ENCODE measurements around the gene SCYGR1. TPM values are rescaled to one million over a fixed set of nuclear protein-coding genes. Genes with fewer than 3 reads are reported as not detected.
"Not testable (repeated sequence)": the region's sequence is repeated elsewhere in the genome, so short reads cannot be mapped to it uniquely, and the experiment has no call there.

Gene SCYGR1, protein sequence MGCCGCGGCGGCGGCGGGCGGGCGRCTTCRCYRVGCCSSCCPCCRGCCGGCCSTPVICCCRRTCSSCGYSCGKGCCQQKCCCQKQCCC
- total RNA-seq, result not detected

DNA sequence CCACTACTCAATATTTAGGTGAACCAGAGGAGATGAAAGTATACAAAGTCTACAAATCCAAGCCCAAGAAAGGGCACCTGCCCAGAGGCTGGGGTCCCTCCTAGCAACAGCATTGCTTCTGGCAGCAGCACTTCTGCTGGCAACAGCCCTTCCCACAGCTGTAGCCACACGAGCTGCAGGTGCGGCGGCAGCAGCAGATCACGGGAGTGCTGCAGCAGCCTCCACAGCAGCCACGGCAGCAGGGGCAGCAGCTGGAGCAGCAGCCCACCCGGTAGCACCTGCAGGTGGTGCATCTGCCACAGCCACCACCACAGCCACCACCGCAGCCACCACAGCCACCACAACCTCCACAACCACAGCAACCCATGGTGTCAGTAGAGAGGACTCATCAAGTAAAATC is at the start of gene SCYGR1:
Gene SCYGR1, minus strand, starts transcription at position 367 of the 400 bp plus-strand sequence. Its CDS starts 0 bp downstream, at position 367.
- DNase-seq (ENCODE audit: low spot score), result not testable (repeated sequence)

DNA sequence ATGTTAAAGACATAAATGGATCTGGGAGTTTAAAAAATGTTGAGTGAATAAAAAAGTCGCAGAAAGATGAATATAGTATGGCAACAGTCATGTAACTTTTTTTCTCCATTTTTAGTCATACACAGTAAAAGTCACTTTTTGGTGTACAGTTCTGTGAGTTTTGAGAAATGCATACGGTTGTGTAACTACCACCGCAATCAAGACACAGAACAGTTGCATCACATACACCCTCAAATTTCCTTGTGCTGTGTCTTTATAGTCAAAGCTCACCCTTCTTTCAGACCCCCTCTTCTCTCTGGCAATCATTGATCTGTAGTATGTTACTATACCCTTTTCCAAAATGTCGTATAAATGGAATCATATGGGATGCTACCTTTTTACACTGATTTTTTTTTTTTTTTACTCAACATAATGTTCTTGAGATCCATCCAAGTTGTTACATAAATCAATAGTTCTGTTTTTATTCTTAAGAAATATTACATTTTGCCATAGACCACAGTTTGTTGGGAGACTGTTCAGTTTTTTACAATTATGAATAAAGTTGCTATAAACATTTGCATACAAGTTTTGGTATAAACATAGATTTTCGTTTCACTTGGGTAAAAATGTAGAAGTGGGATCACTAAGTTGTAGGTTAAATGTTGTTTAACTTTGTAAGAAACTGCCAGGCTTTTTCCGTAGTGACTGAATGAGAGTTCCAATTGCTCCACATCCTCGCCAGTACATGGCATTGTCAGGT is 48.9 kb upstream of the SCYGR1 start:
- DNase-seq (ENCODE audit: low spot score), result no peak

DNA sequence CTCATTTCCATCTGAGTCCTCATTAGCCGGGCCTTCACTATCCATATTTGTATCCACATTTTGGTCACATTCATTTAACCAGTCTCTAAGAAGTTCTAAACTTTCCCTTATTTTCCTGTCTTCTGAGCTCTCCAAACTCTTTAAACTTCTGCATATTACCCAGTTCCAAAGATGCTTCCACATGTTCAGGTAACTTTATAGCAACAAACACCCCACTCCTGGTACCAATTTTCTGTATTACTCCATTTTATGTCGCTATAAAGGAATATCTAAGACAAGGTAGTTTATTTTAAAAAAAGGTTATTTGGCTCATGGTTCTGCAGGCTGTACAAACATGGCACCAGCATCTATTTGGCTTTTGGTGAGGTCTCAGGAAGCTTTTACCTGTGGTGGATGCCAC is 45.4 kb upstream of the SCYGR1 start:
- no peak for DNase-seq (ENCODE audit: low spot score)

DNA sequence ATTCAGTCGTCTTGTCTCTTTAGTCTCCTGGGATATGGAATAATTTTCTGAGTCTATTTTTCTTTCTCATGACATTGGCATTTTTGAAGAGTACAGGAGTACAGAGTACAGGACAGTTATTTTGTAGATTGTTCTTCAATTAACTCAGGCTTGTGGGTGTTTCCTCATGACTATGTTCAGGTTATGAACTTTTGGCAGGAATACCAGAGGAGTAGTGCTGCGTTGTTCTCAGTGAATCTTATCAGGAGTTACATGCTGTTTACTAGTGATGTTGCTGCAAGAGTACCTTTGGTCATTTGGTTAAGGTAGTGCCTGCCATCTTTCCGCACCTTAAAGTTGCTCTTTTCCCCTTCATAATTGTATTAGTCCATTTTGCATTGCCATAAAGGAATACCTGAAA is 42.9 kb upstream of the SCYGR1 start:
- DNase-seq (ENCODE audit: low spot score), result no peak

DNA sequence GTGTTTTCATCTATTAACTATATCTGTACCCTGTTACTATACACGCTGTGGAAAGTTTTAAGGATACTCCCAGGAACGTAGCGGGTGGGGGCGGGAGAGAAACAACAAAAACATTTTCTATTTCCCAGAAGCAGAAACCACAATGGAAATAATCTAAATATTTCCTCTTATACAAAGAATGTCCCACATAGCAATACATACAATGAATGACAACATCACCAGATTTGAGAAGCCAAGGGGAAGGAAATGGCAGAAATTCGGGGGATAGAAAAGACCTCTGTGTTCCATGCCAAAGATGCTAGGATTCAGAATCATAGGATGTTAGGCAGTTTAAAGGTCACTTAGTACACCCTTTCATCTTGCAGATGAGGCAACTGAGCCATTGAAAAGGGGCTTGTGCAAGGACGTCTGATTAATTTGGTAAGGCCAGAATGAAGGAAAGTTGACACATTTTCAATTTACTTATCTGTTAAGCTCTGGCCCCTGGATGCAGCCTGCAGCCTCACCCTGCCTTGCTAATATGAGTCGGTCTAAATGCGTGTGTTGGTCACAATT is 41.1 kb upstream of the SCYGR1 start:
- no peak for DNase-seq (ENCODE audit: low spot score)

DNA sequence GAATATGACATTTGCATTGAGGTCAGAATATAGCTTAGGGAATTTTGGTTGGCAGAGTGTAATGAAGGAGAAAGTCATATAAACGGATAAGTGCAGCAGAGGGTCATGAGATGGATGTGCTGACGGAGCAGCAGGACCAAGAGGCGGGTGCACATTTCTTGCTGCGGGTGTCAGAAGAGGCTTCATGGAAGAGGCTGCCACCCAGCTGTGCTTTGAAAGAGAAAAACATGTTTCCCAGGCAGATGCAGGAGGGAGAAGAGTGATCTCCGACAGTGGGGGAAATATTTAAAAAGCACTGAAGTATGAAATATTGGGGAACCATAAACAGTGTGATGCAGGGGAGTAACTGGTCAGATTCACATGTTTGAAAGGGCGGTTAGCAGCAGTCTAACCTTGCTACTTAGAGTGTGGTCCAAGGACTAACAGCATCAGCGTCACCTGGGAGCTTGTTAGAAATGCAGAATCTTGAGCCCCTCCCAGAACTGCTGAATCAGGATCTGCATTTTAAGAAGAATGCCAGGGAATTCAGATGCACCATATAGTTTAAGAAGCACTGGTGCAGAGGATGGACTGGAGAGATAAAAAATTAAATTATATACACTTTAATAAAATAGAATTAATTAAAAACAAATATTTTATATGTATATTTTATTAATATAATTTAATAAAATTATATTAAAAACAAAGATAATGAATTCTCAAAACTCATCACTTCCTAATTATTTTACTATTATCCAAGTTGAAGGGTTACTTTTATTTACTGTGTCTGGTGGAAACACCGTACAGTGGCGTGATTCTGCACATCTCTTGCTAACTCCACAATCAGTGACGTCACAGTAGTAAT is 36.1 kb upstream of the SCYGR1 start:
- no peak for DNase-seq (ENCODE audit: low spot score)

DNA sequence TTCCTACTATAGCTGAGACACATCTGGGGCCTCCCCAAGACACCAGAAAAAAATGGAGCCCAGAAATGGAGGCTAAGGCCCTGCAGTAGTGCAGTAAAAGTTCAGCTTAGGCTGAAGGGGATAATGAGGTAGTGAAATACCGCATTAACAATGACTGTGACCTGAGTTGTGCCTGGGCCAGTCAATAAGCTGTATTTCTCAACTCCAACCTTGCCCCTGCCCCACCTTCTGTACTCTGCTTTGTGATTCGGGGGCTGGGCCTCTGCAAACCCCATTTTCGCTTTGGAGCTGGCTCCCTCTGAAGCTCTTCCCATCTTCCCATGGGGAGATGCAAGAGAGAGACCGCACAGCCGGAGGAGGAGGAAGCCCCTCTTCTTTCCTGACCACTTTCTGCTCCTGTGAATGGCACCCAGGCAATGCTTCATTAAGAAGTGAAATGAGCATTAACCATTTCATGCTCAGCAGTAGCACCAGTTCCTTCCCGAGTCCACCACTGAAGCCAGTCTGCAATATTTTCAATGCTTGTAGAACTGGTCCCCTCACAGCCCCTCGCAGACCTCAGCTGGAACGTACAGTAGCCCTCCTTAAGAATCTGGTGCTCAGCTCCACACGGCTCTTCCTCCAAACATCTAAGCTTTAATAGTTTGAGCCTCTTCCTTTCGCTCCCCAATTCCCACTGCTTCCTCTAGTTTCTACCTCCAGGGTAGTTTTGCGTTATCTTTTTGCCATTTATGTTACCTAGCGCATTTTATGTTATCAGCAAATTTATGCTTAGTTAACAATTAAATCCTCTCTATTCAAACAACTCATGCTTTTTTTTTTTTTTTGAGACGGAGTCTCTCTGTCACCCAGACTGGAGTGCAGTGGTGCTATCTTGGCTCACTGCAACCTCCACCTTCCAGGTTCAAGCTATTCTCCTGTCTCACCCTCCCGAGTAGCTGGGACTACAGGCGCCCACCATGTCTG is 32.6 kb upstream of the SCYGR1 start:
- DNase-seq (ENCODE audit: low spot score), result no peak

DNA sequence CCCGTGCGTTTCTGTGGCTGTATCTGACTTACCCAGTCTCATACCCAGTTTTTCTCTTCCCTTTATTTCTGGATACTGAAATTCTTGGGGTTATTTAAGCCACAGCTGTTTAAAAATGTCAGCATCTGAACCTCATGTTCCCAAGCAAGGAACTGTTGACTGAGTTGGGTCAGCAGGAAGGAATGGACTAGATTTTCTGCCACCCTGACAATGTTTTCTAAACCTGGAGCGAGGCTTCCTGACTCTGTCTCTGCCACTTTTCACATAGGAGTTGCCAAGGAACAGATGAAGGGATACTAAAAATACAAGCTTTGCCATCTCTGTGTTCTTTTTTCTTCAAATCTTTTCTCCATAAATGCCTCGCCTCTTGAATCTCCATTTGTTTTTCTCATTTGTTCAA is 29.0 kb upstream of the SCYGR1 start:
- DNase-seq (ENCODE audit: low spot score), result no peak

DNA sequence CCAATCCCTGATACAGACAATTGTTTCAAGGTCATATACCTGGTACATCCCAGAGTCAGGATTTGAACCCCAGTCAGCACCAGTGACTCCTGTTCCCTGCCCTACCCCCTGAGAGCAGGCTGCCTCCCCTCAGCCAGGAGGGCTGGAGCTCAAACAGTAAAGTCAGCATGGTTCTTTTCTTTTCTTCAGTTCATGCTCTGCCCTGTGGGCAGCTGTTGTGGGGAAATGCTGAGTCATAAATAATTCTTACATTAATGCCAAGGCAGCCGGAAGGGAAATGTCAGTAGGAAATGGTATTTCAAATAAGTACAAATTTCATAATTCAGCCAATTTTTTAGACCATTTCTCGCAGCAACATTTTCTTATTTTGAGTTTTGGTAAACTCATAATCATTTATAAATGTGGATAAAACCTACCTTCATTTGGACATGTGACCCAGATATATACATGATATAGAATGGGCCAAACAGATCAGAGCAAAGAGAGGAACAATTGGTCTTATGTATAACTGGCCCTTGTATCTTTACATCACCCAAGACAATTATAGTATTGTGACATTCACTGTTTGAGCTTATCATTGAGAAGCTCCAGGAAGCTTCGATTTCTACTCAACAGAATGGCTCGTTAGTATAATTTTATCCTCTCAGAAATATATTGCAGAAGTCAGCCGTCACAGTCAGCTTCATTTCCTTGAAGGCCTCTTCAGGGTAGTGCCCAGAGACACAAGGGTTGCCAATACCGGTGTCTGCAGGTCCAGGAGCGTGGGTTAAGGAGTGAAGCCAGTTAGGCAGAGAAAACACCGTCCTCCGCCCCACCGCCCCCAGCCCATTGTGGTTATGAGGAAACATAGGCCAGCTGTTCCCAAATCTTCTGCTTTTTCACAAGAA is 28.0 kb upstream of the SCYGR1 start:
- DNase-seq (ENCODE audit: low spot score), result no peak

DNA sequence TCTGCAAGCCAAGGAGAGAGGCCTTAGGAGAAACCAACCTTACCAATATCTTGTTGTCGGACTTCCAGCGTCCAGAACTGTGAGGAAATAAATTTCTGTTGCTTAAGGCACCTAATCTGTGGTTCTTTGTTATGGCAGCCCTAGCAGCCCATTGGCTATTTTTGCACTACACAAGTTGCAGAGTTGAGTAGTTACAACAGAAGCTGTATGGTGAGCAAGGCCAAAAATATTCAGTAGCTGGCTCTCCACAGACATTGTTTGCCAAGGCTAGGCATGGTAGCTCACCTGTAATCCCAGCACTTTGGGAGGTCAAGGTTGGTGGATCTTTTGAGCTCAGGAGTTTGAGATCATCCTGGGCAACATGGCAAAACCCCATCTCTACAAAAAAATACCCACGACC is 27.1 kb upstream of the SCYGR1 start:
- no peak for DNase-seq (ENCODE audit: low spot score)

DNA sequence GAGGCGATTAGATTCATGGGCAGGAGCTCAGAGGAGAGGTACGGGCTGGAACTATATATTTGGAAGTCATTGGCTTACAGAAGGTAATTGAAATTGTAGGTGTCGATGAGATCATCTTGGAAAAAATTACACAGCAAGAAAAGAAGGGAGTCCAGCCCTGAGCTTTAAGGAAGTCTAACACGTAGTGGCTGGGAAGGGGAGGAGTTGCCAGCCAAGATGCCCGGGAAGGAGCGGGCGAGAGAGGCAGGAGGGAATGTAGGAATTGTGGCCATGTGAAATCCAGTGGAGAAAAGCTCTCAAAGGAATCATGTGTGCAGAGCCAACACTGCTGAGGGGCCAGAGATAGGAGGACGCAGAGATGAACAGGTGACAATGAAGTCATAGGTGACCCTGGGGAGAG is 25.6 kb upstream of the SCYGR1 start:
- no peak for DNase-seq (ENCODE audit: low spot score)

DNA sequence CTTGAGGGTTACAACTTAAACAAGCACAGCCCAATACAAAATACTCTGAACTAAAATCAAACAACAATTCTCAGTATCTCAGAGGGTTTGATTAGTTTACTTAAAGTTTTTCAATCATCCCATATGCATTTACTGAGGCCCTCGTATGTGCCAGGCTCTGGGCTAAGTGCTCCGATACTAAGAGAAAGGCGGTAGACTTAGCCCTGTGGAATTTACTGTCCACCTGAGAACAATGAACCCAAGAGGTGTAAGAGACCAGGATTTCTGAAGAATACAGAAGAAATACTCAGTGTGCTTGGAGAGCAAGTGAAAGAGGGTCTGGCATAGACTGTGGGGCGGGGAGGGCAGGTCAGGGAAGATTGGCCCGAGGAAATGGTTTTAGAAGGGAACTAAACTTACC is 25.1 kb upstream of the SCYGR1 start:
- no peak for DNase-seq (ENCODE audit: low spot score)

DNA sequence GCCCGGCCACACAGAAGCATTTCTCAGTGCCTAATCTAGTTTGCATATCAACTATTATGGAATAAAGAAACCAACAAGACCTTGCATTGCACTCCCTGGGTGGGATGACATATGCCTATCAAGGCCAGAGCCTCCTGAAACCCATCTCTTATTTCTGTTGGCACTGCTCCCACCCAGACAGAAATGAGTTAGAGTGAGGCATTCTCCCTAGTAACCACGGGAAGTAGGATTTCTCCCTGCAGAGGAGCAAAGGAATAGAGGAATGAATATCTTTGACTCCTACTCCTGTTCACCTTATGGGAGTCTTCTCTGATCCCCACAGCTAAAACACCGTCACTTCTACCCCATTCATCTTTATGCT is 24.2 kb upstream of the SCYGR1 start:
- DNase-seq (ENCODE audit: low spot score), result no peak

DNA sequence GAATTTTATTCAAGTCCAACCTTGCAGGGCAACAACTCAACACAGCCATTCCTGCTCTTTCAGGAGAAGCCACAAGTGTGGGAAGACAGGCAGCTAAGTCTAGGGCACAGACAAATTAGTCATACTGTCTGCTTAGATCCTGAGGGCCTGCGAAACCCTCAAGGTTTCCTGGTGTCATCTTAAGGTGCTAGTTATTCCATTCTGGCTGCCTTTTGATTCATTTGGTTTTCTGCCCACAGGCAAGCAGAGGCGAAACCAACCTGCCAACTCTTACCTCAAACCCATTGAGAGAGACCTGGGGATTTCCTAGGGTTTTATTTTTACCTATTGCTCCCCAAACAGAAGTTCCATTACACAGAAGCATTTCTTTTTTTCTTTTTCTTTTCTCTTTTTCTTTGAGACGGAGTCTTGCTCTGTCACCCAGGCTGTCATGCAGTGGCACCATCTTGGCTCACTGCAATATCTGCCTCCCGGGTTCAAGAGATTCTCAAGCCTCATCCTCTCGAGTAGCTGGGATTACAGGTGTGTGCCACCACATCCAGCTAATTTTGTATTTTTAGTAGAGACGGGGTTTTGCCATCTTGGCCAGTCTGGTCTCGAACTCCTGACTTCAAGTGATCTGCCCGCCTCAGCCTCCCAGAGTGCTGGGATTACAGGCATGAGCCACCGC is 23.7 kb upstream of the SCYGR1 start:
- no peak for DNase-seq (ENCODE audit: low spot score)

DNA sequence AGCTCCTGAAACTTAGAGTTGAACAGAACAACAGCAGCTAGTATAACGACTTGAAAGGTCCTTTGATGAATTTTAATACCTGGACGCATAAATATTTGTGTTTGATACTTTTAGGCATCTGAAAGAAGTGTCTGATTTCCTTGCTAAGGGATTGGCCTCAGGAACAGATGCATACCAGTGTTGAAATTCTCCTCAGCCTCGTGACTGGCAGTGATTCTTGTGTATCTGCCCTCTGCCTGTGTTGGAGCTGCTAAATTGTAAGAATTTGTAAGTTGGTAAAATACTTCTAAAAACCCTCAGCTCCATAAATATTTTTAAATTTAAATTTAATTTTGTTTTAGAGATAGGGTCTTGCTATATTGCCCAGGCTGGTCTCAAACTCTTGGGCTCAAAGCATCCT is 22.4 kb upstream of the SCYGR1 start:
- DNase-seq (ENCODE audit: low spot score), result no peak

DNA sequence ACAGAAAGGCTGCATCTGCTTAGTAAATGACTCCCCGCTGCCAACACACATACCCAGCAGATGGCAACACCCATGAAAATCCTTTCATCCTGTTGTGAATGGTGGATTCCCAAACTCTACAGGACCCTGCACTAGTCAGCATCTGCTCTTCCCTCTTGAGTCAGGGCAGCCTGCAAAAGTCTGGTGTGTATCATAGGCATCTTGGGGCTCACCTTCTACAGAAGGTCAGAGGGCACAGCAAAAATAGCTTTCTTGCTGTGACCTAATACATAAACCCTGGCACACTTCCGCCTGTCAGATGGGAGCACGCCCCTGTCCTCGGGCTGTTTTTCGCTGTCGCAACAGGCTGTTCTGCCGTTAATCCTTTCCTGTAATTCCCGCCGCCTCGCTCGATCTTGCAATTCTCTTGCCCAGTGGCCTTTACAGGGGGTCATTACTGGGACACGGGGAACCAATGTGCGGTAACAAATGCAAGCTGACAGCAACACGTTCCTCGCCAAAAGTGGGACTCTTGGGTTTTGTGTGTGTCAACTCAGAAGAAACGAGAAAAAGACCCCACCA is 19.9 kb upstream of the SCYGR1 start:
- DNase-seq (ENCODE audit: low spot score), result no peak

DNA sequence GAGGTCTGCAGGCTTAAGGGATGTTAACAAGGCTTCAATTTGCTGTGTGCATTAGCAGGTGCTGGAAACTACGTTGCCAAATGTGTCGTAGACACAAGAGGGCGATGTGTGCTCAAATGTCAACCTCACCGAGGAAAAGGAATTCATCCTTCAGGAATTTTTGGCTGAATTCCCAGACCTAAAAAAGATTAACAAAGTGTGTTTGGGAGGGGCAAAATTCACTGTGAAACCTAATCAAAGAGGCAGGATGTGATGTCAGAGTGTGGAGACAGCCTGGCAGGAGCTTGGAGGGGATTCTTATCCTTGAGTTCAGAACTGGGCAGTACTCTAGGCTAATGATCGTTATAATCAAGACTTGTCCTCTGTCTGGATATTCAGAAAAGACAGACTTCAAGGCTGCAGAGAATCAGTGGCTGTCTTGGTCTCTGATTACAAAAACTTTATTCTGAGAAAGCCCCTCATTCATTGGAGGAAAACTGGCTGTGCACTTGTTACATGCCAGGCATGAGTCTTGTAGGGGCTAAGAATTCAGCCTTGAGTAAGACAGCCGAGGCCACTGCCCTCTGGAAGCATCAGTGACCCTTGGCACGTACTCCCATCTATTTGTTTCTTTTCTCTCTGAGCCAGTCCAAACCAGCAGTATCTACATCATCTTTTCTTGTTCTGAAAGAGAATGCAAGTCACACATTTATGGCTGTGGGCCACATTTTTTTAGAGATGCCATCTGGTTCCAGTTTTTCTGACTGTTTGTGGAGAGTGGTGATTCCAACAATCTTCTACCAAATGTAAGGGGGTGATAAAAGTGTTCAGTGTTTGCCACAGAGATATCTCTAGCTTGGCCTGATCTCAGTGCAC is 18.7 kb upstream of the SCYGR1 start:
- DNase-seq (ENCODE audit: low spot score), result peak; percentile 63

DNA sequence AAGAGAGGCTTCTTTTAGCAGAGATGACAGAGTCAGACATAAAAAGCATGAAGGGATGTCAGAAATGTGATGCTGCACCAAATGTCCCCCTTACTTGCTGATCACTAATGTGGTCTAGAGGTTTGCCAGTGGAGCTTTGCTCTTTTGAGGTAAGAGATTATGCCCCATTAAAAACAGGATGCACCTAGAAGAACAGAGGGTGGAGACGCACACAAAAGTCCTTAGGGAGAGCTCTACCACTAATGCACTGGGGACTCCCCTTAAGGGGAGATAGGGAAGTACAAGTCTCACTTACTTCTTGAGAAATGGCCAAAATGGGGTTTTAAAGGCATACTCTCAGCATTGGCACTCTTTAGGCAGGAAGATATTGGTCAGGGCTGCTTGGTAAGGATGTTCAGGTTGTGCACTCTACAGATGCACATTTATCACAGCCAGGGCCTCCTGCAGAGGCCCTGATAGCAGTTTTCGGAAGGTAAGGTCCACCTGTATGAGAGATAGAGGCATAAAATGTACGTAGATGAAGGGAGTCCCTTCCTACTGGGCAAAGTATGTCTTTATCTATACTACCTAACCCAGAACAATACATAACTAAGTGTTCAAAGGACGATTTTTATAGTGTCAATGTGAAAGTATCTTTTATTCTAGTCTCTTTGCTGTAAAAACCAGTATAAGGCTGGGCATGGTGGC is 17.0 kb upstream of the SCYGR1 start:
- no peak for DNase-seq (ENCODE audit: low spot score)
